HG03175 (cell line): Measurements from ENCODE around the gene GPR146.

ENCODE experiments used
- ATAC-seq: cut with Tn5 transposase; IDR thresholded peaks from one replicate; pipeline ENCODE4 v1.9.1; 2021; ENCODE audit warnings: mild to moderate bottlenecking, moderate library complexity; ENCODE audit not compliant: unreplicated experiment

Gene GPR146

DNA sequence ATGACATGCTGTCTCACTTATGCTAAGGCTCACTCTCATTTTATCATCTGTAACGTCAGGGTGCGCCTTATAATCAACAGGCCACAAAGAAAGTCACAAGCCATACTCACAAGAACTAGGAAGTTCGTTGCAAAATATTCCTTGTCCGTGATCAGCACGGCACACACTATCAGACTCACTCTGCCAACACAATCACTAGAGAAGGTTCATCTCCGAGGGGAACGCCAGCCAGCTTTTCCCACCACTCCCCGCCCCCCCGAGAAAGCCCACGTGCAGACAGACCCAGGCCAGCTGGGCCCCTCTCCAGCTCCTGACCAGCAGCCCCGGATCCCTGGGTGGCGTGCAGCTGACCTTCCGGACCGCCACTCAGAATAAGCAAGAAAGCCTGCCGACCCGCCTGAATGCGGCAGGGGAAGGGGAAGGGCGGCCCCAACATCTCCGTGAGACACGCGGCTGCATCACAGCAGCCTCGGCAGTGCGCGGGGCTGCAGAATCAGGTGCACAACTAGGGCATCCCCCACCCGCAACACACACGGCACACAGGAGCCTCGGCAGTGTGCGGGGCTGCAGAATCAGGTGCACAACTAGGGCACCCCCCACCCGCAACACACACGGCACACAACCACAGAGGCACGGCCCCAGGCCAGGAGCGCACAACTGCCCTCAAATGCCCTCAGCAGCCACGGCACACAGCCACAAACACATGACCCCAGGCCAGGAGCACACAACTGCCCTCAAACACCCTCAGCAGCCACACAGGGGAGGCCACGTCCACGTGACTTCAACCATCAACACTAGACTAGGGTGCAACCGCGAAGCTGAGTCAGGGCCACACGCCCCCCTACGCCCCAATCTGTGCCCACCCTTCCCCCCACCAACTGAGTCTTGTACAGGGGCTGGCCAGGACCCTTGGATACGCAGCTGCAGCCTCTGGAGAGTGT lies 2.5 kb upstream of the GPR146 start:
- no peak for ATAC-seq

GRCh38 chr7:1042492-1042833 lies 1.9 kb upstream of the GPR146 start:
- ATAC-seq: no peak

- ATAC-seq: no peak
Observed at GRCh38 chr7:1043552-1044188, 676 bp upstream of the GPR146 start.

DNA sequence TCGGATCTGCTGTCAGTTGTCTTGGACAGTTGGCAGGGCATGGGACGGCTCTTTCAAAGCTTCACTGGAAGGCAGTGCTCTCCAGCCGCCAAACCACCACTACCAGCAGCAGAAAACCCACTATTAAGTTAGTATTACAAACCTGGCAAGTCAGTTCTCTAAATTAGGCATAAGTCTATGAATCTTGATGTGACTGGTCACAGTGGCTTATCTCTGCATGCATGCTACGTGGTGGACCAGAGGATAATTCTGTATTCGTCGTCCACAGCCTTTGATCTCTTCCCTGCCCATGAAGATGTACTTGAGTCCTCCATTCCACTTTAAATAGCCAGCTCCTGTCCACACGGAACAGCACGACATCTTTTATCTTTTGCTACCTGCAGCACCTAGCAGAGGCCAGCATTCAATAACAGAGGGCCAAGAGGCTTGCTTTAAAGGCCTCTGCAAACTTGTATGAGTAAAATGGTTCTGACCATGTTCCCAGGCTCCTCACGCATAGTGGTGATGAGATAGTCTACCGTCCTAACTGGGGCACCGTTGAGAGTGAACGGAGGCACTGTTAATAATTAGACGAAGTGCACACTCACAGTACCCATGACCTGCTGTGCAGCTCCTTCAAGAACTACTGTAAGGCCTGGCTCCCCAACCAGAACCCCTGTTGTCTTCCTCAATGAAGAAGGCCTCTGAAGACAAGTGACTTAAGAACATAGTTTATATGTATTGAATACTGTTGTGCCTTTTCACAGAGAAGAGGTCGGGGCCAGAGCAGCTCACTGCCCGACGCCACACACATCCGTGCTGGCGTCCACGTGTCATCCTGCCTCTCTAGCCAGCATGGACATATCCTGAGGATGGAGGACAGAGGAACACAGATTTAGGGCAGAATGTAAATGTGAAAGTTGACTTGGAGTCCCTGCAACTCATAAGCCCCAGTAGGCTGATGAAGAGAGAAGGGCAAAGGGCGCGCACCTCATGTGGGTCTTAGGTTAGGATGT lies 1.0 kb downstream of the GPR146 start:
- ATAC-seq: no peak

DNA sequence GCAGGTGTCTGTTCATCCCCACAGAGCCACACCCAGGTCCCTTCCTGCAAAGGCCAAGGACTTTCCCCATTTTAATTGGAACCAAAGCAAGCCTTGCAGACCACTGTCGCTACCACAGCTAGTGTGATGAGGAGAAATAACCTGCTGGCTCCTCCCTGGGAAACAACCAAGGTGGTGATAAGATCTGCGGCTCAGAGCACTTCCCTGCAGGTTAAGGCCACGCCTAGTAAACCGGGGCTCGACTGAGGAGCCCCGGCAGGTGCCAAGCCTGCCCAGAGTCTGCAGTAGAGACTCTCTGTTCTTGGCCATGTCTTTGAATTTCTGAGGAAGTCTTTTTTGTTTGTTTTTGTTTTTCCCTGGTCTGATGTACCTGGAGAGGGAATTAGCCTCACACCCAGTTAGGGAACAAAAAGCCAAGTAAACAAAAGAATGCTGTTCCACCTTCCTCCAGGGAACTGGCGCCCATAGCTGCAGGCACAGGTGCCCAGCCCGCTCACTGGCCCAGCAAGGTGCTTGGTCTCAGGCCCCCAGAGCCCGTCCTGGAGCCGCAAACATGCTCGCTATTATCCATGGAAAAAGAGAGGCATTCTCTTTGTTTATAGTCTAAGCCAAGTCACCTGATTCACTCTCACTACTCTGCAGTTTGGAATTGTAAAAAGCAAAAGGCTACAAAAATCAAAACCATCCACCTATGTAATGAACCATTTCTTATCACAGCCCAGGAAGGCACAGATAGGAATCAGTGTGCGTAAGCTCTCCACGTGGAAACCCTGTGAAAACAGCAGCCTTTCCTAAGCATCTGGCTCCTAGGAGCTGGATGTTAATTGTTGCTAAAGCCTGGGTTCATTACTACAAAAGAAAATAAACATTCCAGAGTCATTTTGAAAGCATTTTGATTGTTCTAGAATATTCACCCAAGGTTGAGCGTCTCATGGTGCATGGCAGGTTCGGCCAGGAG lies 2.7 kb downstream of the GPR146 start:
- ATAC-seq: no peak

- no peak for ATAC-seq
Observed at GRCh38 chr7:1049006-1049741, 4.8 kb downstream of the GPR146 start.

DNA sequence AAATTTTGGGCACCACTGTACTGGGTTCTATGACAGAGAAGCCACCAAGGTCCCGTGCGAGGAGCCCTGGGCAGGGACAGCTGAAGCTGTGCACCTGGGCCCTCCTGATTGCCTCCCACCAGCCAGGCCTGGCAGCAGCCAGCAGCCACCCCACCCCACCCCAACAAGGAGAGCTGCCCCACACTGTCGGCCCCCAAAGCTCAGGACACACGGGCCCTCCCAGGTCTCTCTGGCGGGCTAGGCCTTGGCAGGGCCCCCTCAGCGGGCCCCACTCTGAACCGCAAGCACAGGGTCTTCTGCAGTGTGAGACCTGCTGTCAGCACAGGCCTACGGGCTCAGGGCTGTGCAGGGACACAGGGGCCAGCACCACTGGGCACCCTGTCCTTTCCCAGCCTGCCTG lies 5.5 kb downstream of the GPR146 start:
- no peak for ATAC-seq

DNA sequence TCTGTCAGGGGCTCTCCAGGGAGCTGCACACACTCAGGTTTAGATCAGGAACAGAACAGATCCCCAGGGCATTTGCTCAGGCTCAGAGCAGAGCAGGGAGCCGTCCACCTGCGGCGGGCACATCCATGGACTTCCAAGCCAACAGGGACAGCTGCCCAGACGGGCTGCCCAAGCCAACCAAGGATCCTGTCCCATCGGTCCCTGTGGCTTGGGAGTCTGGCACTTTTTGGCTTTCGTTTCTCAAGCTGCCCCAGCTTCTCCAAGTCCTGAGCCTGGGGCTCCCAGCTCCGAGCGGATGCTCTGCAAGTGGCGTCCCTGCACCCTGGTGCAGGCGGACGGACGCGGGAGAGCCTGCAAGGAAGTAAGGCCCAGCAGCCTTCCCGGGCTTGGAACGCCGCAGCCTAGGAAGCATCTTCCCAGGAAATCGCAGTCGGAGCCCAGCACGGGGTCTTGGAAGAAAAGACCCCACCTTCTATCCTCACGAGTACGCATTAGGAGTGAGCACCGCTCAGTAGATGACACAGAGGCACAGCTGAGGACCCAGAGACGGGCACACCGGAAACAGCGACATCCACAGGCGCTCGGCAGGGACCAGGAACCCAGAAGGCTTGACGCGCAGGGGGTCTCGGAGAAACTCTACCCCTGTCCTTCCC lies 6.0 kb downstream of the GPR146 start:
- no peak for ATAC-seq

DNA sequence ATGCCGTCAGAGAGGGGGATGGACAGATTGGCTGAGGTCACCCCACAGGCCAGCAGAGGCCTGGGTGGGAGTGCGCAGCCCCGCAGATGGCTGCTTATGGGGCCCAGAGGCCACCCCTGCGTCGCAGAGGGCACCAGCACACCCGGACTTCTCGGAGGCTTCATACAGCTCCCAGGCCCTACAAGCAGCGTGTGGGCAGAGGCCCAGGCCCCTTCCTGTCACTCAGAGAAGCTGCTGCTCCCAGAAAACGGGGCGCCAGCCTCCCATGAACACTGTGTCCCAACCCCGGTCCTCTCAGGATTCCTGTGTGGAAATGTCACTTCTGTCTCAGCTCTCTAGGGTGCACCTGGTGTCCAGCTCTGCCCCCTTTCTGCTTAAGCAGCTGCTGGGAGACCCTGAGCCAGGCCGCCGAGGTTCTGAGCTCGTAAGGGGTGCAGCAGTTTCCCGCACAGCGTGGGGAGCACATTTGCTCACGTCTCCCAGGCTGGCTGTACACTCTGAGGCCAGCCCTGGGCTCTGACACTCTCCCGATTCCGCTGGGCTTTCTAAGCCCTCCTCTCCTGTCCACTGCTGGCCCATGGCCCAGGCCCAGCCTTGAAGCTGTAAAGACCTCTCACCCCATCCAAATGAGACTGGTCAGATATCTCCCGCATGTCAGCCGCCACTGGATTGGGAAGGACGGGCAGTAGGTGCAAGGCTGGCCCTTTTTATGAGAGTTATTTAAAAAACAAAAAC lies 6.8 kb downstream of the GPR146 start:
- no peak for ATAC-seq

GRCh38 chr7:1052031-1052818 lies 7.9 kb downstream of the GPR146 start:
- no peak for ATAC-seq

GRCh38 chr7:1053002-1053411 lies 8.7 kb downstream of the GPR146 start:
- no peak for ATAC-seq

DNA sequence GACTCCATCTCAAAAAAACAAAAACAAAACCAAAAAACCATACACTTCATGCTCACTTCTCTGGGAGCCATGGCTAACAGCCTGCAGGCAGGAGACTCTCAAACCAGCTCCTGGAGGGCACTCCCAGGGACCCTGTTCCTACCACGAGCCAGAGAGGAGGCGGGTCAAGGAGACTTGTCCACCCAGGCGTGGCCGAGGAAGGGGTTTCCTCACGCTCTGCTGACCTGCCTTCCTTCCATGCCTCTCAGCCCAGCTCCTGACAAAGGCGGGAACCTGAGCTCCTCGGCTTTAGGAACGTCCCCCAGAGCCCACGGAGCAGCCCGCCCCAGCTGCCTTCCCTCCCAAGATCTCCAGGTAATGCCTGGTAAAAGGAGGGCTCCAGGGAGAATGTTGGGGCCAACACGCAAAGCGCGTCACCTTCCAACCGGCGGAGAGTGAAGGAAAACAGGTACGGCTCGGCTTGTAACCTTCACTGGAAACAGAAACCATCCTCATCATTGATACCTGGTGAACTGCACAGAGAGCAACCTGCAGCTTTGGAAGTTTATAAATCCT lies 9.5 kb downstream of the GPR146 start:
- ATAC-seq: no peak

GRCh38 chr7:1054438-1054837 lies 10.1 kb downstream of the GPR146 start:
- no peak for ATAC-seq

DNA sequence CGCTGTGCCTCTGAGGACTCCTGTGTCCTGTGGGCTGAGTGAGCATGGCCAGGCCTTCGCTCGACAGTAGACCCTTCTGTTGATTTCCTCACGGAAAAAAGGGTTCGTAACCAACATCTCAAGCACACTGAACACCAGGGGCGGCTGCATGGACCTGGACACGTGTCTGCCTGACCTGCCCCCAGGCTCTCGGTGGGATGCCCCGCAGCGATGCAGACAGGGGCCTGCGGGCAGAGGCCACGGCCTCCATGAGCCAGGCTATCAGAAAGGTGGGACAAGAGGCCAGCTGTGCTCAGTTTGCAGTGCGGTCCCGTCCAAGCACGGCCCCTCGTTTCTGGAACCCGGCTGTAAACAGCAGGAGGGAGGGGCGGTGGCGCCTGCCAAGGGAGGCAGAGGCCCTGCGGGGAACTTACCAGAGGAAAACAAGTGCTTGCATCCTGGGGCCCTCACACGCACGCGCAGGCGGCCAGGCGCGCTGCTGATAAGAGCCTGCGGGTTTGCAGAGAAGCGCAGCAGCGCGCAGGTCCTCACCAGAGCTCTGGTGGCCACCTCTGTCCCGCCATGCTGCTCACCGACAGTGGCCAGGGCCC lies 10.6 kb downstream of the GPR146 start:
- ATAC-seq: no peak

DNA sequence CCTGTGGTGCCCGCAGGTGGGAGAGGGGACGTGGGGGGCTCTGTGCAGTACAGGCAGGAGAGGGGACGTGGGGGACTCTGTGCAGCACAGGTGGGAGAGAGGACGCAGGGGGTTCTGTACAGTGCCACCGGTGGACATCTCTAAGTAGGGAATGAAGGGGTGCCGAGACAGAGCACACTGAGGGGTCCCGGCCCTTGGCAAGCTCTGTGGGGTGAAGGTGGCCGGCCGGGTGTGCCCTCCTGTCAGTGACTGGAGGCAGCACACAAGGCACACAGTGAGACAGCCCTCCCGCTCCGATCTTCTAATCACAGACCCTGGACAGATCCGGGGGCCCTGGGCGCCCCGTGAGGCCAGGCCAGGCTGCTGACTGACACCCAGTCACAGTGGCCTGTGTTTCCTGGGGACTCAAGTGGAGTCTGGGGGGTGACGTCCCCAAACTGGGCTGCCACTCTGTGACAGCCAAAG lies 11.2 kb downstream of the GPR146 start:
- no peak for ATAC-seq

DNA sequence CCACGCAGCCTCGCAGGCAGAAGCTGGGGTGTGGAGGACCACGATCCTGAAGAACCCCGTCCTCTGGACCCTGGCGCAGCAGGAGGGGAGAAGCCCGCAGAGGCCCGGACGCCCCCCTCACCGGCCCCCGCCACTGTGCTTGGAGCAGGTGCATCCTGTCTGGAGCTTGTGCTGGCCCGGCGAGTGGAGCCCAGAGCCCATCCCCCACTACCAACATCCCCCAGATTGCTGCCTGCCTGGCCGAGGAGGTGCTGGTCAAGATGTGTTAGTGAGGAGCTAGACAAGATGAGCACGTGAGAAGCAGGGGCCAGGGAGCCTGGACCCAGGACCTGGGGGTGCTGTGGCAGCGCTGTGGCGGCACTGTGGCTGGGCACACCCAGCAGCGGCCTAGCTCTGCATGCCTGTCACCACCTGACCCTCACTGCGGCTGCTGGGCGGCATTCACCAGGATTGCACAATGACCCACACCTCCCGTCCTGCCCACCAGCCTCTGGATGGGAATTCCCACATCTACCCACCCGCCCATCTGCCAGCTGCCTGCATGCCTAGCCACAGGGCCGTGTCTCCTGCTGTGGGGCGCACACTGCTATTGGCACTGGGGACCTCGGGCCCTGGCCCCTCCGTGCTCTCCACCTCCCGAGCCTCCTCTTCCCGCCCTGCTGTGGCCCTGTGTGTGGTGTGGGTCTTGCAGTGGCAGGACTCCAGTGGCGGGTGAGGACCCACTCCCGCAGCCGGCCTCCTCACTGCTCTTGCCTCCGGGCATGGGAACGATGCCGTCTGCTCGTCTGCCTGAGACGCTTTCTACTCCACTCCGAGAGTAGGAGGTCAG lies 11.8 kb downstream of the GPR146 start:
- no peak for ATAC-seq
